GM21381 (cell line): ENCODE data around the gene LDLRAP1.
"Not testable (repeated sequence)": the region's sequence is repeated elsewhere in the genome, so short reads cannot be mapped to it uniquely, and the experiment has no call there.

Experiments
- ATAC-seq: cut with Tn5 transposase; IDR thresholded peaks from one replicate; pipeline ENCODE4 v1.9.1; 2021; ENCODE audit warnings: mild to moderate bottlenecking, moderate library complexity; ENCODE audit not compliant: unreplicated experiment

LDLRAP1 gene

GRCh38 chr1:25543425-25544242, at the start of gene LDLRAP1:
Gene LDLRAP1 (plus strand): TSS chr1:25543606. CDS start chr1:25543699, 93 bp downstream.
- ATAC-seq: peak; percentile 85

- no peak for ATAC-seq
Observed at GRCh38 chr1:25494952-25495351, 48.5 kb upstream of the LDLRAP1 start.

- ATAC-seq: no peak
Observed at GRCh38 chr1:25500694-25501093, 42.7 kb upstream of the LDLRAP1 start.

GRCh38 chr1:25501235-25502058, 42.0 kb upstream of the LDLRAP1 start:
- no peak for ATAC-seq

- no peak for ATAC-seq
Observed at GRCh38 chr1:25502957-25503356, 40.4 kb upstream of the LDLRAP1 start.

- ATAC-seq: no peak
Observed at GRCh38 chr1:25503551-25504426, 39.6 kb upstream of the LDLRAP1 start.

GRCh38 chr1:25504706-25505595, 38.5 kb upstream of the LDLRAP1 start:
- ATAC-seq: no peak

GRCh38 chr1:25505656-25506385, 37.6 kb upstream of the LDLRAP1 start:
- ATAC-seq: no peak

GRCh38 chr1:25506566-25507463, 36.6 kb upstream of the LDLRAP1 start:
- not testable (repeated sequence) for ATAC-seq

GRCh38 chr1:25513666-25514065, 29.7 kb upstream of the LDLRAP1 start:
- ATAC-seq: no peak

- ATAC-seq: no peak
Observed at GRCh38 chr1:25515033-25515432, 28.4 kb upstream of the LDLRAP1 start.

GRCh38 chr1:25516686-25517085, 26.7 kb upstream of the LDLRAP1 start:
- no peak for ATAC-seq

GRCh38 chr1:25517476-25518394, 25.7 kb upstream of the LDLRAP1 start:
- ATAC-seq: no peak

GRCh38 chr1:25519624-25520023, 23.8 kb upstream of the LDLRAP1 start:
- no peak for ATAC-seq

GRCh38 chr1:25520446-25521061, 22.9 kb upstream of the LDLRAP1 start:
- no peak for ATAC-seq

- no peak for ATAC-seq
Observed at GRCh38 chr1:25522031-25522655, 21.3 kb upstream of the LDLRAP1 start.
